Spinal cord (tissue), 10 donors: Measurements from ENCODE around the gene MARCHF5. TPM values are rescaled to one million over a fixed set of nuclear protein-coding genes. Genes with fewer than 3 reads are reported as not detected.
"Not testable (repeated sequence)": the region's sequence is repeated elsewhere in the genome, so short reads cannot be mapped to it uniquely, and the experiment has no call there.

Source experiments
- DNase-seq, 6 donors: peaks; one replicate each; pipeline versions ENCODE4 v3.0.0 to v3.0.0-alpha.2; 2013 to 2015; ENCODE audit warnings: low spot score in 6 of 6, low read depth in 4 of 6
- H3K27ac ChIP-seq: one replicate; pipeline ENCODE4 v1.5.1; 2013; ENCODE audit warnings: low read depth, low read length, control low read depth
- H3K27me3 ChIP-seq: one replicate; pipeline ENCODE4 v1.6.1; 2013; ENCODE audit warnings: low read length; ENCODE audit not compliant: control insufficient read depth, insufficient read depth
- H3K36me3 ChIP-seq: one replicate; pipeline ENCODE4 v1.6.1; 2013; ENCODE audit warnings: low read length; ENCODE audit not compliant: control insufficient read depth, insufficient read depth
- H3K4me1 ChIP-seq: one replicate; pipeline ENCODE4 v1.6.1; 2013; ENCODE audit warnings: low read length; ENCODE audit not compliant: control insufficient read depth, insufficient read depth
- H3K4me3 ChIP-seq: one replicate; pipeline ENCODE4 v1.5.1; 2013; ENCODE audit warnings: low read depth, low read length, control low read depth
- H3K9me3 ChIP-seq: one replicate; pipeline ENCODE4 v1.6.1; 2013; ENCODE audit warnings: low read length; ENCODE audit not compliant: control insufficient read depth, insufficient read depth
- WGBS: methylation state at CpG from one replicate; pipeline ENCODE4 v1.1.5; 2013; ENCODE audit warnings: missing lambda C conversion rate; ENCODE audit not compliant: insufficient coverage; 5-methylcytosine and 5-hydroxymethylcytosine counted together
- polyA plus RNA-seq, 2 donors: library from polyadenylated mRNA; unstranded; fragments of 120-200 nt; gene quantifications; one replicate each; pipeline ENCODE4 v1.2.1, GENCODE V29; 2013; ENCODE audit not compliant: insufficient read length in 2 of 2
- total RNA-seq, 2 donors: library from RNA; depleted of rRNA in 1 of 2; stranded (reverse); fragments of 120-200 nt in 1 of 2; fragments of >200 nt in 1 of 2; gene quantifications; one replicate each; pipeline versions ENCODE4 v1.2.3 to v1.2.4, GENCODE V29; 2013 to 2014
- donor health status: healthy.

The MARCHF5 gene
- total and polyA plus RNA-seq, 4 donors, result 21.0 to 62.7 (median 41.9) TPM

- H3K27me3 ChIP-seq, result no peaks in the 10 kb centered on the region
- DNase-seq, result no peak
- H3K4me1 ChIP-seq, result no peaks in the 10 kb centered on the region
- no peak overlapping the region for H3K4me3 ChIP-seq
- H3K36me3 ChIP-seq, result no peaks in the 10 kb centered on the region
- H3K9me3 ChIP-seq, result no peaks in the 10 kb centered on the region
- H3K27ac ChIP-seq, result no peak overlapping the region
Measured at GRCh38 chr10:92328993-92329392, 38.0 kb downstream of the MARCHF5 start.

DNA sequence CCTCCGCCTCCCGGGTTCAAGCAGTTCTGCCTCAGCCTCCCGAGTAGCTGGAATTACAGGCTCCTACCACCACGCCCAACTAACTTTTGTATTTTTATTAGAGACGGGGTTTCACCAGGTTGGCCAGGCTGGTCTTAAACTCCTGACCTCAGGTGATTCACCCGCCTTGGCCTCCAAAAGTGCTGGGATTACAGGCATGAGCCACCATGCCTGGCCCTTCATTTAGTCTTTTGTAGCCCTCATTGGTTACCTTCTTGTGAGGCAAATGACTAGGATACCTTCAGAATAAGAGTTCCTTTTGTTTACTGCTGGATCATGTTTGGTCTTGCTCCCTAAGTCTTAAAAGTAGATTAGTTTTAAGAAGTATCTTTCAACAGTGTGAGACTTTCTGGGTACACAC is 39.0 kb downstream of the MARCHF5 start:
- H3K36me3 ChIP-seq, H3K27me3 ChIP-seq, H3K27ac ChIP-seq, H3K9me3 ChIP-seq, DNase-seq, H3K4me1 ChIP-seq, H3K4me3 ChIP-seq: not testable (repeated sequence)
- WGBS, result 86% methylated on average over 6 of the region's 6 CpGs

DNA sequence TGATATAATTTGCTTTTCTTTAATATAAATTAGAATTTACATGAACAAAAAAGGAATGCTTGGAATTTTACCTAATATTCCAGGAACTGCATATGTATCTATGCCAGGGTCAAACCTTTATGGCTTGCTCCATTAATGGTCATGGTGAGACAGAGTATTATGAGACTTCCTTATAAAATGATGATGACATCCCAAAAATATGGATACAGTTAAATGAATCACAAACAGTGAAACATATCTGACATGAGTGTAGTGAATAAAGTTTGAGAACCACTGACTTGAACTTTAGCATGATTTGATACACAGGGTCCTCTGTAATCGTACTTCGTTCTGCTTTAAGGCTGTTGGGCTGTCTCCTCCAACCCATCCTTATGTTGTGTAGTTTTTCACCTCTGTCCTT is 51.8 kb downstream of the MARCHF5 start:
- Histone ChIP-seq H3K4me1 (no peaks in the 10 kb centered on the region), H3K36me3 (peaks cover 14% of the 10 kb centered on the region), H3K27me3 (no peaks in the 10 kb centered on the region), H3K9me3 (no peaks in the 10 kb centered on the region), H3K27ac (no peak overlapping the region), H3K4me3 (no peak overlapping the region)
- DNase-seq, result no peak
- WGBS, result 100% methylated on average over 2 of the region's 2 CpGs

DNA sequence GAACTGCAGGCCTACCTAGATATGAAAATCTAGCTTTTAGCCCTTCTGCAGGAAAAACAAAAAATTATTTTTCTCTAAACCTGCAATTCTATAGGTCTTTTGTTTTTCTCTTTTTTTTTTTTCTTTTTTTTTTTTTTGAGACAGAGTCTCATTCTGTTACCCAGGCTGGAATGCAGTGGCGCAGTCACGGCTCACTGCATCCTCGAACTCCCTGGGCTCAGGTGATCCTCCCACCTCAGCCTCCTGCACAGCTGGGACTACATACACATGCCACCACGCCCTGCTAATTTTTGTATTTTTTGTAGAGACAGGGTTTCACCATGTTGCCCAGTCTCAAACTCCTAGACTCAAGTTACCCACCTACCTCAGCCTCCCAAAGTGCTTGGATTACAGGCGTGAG is 54.6 kb downstream of the MARCHF5 start:
- H3K4me1 ChIP-seq, H3K27ac ChIP-seq, DNase-seq, H3K27me3 ChIP-seq, H3K4me3 ChIP-seq, H3K9me3 ChIP-seq: not testable (repeated sequence)
- H3K36me3 ChIP-seq, result peaks cover 15% of the 10 kb centered on the region
- no CpG with 5 or more reads among the region's 5 CpGs for WGBS

DNA sequence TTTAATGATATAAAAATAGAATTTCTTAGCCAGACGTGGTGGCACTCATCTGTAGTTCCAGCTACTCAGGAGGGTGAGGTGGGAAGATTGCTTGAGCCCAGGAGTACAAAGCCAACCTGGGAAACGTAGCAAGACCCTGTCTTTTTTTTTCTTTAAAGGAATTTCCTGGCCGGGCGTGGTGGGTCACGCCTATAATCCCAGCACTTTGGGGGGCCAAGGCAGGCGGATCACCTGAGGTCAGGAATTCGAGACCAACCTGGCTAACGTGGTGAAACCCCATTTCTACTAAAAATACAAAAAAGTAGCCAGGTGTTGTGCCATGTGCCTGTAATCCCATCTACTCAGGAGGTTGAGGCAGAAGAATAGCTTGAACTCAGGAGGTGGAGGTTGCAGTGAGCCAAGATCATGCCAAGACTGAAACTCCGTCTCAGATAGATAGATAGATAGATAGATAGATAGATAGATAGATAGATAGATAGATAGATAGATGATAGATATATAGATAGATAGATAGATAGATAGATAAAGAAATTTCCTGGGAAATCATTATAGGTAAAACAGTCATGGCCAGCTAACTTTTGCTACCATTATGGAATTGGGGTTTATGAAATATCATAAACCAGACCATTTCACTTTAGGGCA is 56.2 kb downstream of the MARCHF5 start:
- DNase-seq, H3K4me1 ChIP-seq, H3K27me3 ChIP-seq, H3K9me3 ChIP-seq, H3K36me3 ChIP-seq, H3K27ac ChIP-seq, H3K4me3 ChIP-seq: not testable (repeated sequence)
- WGBS, result 100% methylated on average over 2 of the region's 9 CpGs

GRCh38 chr10:92350411-92350810 is 59.4 kb downstream of the MARCHF5 start:
- 89% methylated on average over 3 of the region's 4 CpGs for WGBS

GRCh38 chr10:92354587-92354986 is 63.6 kb downstream of the MARCHF5 start:
- H3K9me3 ChIP-seq, result peaks cover 3% of the 10 kb centered on the region
- no peak overlapping the region for H3K27ac ChIP-seq
- H3K4me1 ChIP-seq, result no peaks in the 10 kb centered on the region
- WGBS, result 40% methylated on average over 2 of the region's 4 CpGs
- H3K4me3 ChIP-seq, result no peak overlapping the region
- no peaks in the 10 kb centered on the region for H3K36me3 ChIP-seq
- no peak for DNase-seq
- no peaks in the 10 kb centered on the region for H3K27me3 ChIP-seq

More at GRCh38 chr10:92350411-92350810, 59.4 kb downstream of the MARCHF5 start:
- Histone ChIP-seq H3K27me3 (no peaks in the 10 kb centered on the region), H3K27ac (no peak overlapping the region), H3K36me3 (peaks cover 3% of the 10 kb centered on the region), H3K4me3 (no peak overlapping the region), H3K9me3 (no peaks in the 10 kb centered on the region), H3K4me1 (no peaks in the 10 kb centered on the region)
- DNase-seq, result no peak

DNA sequence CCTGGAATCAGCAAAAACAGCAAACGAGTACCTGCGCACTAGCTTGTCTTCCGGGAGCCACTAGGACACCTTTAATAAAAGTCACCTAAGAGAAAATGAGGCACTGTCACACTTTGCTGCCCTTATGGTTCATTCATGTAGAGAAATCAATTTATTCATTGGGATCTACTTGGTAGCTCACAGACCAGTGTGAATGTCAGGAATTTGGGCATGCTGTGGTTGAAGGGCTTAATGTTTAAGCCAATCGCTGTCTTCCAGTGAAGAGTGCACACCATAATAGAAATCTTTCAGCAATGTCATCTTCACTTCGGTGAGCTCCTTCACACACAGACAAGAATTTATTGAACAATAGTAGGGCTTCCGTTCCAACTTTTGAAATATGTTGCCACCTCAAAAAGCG is 65.1 kb downstream of the MARCHF5 start:
- peaks cover 4% of the 10 kb centered on the region for H3K9me3 ChIP-seq
- no peaks in the 10 kb centered on the region for H3K36me3 ChIP-seq
- H3K4me3 ChIP-seq, result no peak overlapping the region
- DNase-seq, result peak in 1 of 6 donors; percentile 8
- H3K27ac ChIP-seq, result no peak overlapping the region
- no CpG with 5 or more reads among the region's 7 CpGs for WGBS
- no peaks in the 10 kb centered on the region for H3K4me1 ChIP-seq
- H3K27me3 ChIP-seq, result no peaks in the 10 kb centered on the region

- no CpG with 5 or more reads among the region's 4 CpGs for WGBS
- Histone ChIP-seq H3K4me1 (no peaks in the 10 kb centered on the region), H3K27me3 (no peaks in the 10 kb centered on the region), H3K36me3 (no peaks in the 10 kb centered on the region), H3K4me3 (no peak overlapping the region), H3K9me3 (peaks cover 4% of the 10 kb centered on the region), H3K27ac (no peak overlapping the region)
- DNase-seq, result no peak
Measured at GRCh38 chr10:92363498-92363897, 72.5 kb downstream of the MARCHF5 start.

DNA sequence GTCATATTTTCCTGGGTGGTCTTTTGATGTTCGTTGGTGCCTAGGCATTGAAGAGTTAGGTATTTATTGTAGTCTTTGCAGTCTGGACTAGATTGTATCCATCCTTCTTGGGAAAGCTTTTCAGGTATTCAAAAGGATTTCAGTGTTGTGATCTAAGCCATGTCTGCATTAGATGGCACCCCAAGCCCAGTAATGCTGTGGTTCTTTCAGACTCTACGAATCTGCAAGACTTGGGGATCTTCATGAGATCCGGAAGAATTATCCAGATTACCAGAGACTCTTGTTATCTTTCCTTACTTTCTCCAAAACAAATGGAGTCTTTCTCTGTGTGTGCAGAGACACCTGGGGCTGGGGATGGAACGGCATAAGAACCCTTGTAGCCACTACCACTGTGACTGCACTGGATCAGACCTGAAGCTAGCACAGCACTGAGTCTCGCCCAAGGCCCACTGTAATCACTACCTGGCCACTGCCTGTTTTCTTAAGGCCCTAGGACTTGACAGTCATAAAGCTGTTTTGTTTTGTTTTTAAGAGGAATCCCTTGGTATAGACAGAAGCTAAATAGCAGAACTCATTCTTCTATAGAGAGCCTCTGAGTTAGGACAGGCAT is 75.5 kb downstream of the MARCHF5 start:
- no peaks in the 10 kb centered on the region for H3K36me3 ChIP-seq
- H3K27ac ChIP-seq, result no peak overlapping the region
- H3K4me3 ChIP-seq, result no peak overlapping the region
- no peaks in the 10 kb centered on the region for H3K27me3 ChIP-seq
- no peaks in the 10 kb centered on the region for H3K9me3 ChIP-seq
- no peak for DNase-seq
- no peaks in the 10 kb centered on the region for H3K4me1 ChIP-seq
- 75% methylated on average over 2 of the region's 5 CpGs for WGBS
